ENCODE measurements around the gene TNFSF15.
A peak's percentile ranks its signal among the peaks of the same experiment; 100 is the strongest.

The TNFSF15 gene

DNA sequence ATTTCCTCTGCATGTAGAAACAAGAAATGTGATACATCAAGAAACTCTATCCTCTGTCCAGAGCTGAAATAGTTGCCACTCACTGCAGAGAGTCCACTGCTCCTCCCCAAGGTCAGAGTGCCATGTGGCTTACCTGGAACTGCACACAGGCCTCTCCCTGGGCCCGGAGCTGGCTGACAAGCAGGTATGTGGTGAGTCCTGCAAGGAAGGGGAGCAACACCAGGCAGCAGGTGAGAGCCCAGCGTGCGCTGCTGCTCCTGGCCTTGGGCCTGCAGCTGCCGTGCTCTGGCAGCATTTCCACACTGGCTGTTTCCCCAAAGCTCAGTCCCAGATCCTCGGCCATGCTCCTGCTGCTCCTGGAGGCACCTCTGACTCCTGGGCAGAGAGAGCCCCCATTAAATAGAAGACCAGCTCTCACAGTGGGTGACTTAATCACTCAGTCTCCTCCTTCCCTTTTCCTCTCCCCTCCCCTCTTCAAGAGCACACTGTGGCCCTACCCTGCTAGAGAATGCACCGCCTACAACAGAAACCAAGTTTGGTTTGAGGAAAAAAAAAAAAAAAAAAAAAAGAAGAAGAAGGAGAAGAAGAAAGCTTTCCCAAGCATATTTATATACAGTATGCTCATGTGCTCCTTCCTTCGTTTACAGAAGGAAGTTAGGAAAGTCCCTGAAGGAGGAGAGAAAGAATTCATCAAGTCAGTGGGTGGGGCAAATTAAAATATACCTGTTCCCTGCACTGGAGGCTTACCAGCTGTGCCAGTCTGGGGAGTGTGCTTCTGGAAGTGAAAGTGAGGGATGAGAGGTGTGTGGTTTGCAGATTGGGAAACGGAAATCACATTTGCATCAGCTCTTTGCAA lies at the start of gene TNFSF15:
TNFSF15 (minus strand) TSS at position 370 of the 856 bp plus-strand sequence; CDS start at position 343, 27 bp downstream.
- peak in 1 of 56 donors; percentile 2 for DNase-seq

DNA sequence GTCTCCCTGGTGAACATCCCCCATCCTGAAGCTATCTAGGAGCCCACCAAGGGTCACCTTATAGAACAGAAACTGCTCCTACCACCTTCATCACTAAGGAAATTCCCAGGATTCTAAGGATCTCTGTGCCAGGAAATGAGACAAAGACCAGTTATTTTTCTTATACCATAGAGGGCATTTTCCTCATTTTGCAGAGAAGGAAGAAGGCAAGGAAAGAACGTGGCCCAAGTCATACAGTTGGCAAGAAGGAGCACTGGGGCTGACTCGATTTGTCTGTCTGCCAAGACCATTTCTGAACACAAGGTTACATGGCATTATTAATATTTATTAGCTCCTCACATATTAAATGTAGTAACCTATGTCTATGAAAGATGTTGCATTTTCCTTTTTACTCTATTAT lies 49.6 kb upstream of the TNFSF15 start:
- no peak for DNase-seq

DNA sequence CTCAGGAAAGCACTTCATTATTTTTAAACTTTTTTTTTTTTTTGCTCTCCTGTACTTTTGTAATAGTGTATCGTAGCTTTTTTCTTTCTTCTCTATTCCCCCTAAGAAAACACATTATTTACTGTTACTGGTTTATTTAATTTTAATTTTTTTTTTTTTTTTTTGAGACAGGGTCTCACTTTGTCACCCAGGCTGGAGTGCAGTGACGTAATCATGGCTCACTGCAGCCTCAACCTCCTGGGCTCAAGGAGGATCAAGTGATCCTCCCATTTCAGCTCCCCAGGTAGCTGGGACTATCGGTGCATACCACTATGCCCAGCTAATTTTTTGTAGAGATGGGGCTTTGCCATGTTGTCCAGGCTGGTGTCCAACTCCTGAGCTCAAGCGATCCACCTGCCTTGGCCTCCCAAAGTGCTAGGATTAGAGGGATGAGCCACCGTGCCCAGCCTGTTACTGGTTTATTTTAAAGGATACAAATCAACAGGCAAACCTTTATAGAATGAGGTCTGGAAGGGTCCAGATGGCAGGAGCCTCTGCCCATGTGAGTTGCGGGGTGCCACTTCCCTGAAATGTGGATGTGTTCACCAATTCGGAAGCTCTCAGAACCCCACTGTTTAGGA lies 49.0 kb upstream of the TNFSF15 start:
- no peak for DNase-seq

GRCh38 chr9:114853071-114853855 lies 47.4 kb upstream of the TNFSF15 start:
- DNase-seq, result no peak

DNA sequence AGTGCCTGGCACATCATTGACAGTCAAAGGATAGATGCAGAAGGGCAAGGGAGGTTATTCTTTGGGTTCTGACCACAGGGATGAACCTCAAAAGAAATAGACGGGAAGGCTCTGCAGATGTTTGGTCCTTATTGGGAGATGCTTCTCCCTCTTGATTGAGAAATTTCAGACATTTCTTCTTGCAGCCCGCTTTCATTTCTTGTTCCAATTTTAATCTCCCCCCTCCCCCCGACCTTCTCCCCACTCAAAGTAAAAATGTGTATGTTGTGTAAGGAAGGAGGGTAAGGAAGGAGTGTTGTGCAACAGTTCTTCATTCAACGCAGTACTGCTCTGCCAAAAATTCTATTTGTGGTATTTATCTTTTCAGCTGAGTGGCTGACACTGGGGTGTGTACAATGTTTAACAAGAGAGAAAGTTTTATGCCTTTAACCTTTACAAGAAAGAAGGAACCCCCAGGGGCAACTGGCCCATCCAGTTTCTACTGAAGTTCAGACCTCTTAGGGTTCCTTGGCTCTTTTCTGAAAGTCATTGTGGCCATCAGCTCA lies 46.3 kb upstream of the TNFSF15 start:
- DNase-seq, result peak in 1 of 56 donors; percentile 22

DNA sequence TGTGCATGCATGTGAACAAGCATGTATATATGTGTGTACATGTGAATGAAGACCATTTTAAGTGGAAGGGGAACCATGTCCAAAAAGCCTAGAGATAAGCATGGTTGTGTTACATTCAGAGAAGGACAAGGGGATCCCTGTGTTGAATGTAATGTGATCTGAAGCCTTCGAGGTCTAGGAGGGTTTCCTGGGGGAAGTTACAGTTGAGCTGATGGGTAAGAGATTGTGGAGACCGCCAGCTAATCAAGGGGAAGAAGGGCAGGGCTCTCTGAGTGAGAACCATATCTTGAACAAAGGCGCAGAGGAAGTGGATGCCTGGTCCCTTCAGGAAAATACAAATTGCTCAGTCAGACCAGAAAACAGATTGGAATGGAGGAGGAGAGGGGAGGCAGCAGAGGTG lies 45.5 kb upstream of the TNFSF15 start:
- no peak for DNase-seq

GRCh38 chr9:114850871-114851270 lies 45.0 kb upstream of the TNFSF15 start:
- no peak for DNase-seq

DNA sequence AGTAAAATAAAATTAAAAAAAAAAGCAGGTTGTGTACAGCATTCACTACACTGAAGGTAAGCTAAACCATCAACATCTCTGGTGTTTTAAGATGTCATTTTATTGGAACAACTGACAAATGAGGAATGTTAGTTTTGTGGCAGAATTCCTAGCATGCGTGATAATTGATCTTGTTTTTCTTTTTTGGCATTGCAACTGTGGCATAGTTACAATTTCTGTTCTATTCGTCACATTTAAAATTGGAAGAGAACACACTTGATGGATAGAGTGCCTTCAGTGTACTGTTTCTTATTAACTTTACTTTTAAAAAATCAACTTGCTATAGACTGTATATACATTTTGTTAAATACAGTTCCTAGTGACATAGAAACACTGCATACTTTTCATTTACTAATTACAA lies 43.6 kb upstream of the TNFSF15 start:
- DNase-seq, result no peak

DNA sequence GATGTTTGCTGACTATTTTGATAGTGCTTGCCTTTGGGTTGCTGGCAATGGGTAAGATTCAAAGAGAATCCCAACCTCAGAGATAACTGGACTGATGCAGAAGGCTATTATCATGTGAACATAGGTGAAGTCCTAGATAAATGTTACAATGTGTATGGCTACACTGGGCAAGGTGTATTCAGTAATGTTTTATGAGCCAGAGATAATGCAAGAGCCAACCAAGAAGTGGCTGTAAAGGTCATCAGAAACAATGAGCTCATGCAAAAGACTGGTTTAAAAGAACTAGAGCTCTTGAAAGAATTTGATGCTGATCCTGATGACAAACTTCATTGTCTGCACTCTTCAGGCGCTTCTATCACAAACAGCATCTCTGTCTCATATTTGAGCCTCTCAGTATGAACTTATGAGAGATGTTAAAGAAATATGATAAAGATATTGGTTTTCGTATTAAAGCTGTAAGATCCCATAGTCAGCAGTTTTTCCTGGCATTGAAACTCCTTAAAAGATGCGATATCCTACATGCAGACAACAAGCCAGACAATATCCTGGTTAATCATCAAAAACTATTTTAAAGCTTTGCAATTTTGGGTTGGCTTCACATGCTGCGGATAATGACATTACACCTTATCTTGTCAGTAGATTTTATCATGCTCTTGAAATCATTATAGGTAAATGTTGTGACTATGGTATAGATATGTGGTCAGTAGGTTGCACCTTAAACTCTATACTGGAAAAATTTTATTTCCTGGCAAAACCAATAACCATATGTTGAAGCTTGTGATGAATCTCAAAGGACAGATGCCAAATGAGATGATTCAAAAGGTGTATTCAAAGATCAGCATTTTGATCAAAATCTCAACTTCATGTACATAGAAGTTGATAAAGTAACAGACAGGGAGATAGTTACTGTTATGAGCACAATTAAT lies 41.9 kb upstream of the TNFSF15 start:
- DNase-seq, result no peak

DNA sequence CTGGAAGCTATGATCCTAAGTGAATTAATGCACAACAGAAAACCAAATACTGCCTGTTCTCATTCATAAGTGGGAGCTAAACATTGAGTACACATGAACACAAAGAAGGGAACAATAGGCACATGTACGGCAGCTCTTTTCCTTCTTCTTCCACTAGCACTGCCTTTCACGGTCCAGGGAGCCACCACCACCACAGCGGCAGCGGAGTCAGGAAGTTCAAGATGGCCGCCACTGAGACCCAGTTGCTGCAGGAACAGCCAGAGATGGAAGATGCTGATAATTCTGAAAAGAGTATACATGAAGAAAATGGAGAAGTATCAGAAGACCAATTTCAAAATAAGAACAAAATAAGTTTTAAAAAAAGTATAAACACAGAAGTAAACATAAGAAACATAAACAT lies 39.5 kb upstream of the TNFSF15 start:
- DNase-seq, result no peak

GRCh38 chr9:114844766-114845165 lies 38.9 kb upstream of the TNFSF15 start:
- no peak for DNase-seq

GRCh38 chr9:114837923-114838322 lies 32.1 kb upstream of the TNFSF15 start:
- DNase-seq, result no peak

- DNase-seq, result no peak
Observed at GRCh38 chr9:114836769-114837168, 30.9 kb upstream of the TNFSF15 start.

GRCh38 chr9:114834386-114834785 lies 28.5 kb upstream of the TNFSF15 start:
- no peak for DNase-seq

GRCh38 chr9:114830546-114830945 lies 24.7 kb upstream of the TNFSF15 start:
- DNase-seq, result no peak

DNA sequence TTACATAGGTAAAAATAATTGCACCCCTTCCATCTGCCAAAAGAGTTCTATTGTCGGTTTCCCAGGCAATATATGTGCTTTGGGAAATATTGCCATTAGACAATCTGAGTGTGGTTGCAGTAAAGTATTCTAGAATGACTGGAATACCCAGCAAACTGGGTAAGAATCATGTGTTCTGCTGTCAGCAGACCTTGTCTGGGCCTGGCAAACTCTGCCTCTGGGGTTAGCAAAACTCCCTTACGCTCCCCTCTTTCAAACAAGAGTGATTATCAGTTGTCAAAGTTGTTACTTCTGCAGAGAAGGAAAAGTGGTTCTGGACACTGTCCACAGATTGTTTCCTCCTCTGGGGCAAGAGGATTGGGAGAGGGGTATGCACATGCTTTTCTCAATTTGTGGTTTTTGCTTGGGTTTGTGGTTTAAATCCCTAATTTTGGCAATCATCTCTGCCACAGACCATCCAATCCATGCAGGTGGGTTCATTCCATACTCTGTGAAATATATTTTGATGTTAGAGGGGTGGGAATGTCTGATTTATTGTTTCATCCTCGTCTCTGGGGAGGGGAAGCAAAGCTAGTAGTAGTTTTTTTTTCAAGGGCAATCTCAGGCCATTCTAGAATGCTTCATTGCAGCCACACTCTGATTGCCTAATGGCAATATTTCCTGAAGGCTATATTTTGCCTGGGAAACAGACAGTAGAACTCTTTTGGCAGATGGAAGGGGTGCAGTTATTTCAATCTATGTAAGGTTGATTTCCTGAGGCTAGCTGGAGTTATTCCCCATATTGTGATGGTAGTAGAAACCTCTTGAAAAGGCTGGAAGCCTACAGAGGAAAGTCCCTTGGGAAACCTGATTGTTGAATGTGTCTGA lies 24.0 kb upstream of the TNFSF15 start:
- DNase-seq, result no peak

- DNase-seq, result no peak
Observed at GRCh38 chr9:114828303-114828650, 22.4 kb upstream of the TNFSF15 start.

DNA sequence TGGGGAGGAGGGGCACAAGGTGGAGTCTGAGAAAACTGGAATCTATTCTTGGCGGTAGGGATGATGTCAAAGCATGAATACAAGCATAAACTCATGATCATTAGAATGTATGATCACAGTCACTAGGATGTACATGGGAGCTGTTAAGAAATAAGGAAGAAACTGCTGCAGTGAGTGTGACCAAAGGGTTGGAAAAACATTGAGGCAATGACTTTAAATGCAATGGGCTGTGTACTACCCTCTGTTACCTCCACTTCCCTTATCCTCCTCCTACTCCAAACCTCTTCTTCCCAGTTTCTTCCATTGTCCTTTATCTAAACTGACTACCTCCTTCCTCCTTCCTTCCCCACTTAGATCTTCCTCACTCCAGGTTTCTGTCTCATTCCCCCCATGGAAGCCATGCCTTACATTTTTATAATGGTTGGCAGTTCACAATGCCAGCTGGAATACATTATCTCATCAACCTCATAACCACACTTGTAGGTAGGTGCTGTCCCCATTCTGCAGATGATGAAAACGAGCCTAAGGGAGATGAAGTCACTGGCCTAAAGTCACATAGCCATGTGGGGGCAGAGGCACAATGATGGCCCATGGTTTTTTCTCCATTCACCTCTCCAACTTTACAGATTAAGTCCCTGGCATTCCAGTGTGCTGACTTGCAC lies 21.9 kb upstream of the TNFSF15 start:
- no peak for DNase-seq

DNA sequence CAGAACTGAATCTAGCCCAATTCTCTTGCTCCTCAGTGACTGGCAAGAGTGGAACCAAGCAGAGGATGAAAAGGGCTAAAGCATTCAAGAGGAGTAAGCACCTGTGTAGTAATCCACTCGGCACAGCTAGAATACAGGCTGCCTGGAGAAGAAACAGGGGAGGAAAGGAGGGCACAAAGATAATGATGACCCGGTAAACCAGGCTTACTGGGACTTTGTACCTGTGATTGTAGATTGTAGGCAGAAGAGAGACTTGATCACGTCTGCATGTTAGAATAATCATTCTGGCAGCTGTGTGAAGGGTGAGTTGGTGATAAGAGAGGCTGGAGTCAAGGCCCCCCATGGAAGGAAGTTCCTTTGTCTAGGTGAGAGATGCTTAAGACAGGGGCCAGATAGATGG lies 20.6 kb upstream of the TNFSF15 start:
- DNase-seq, result no peak

Measured in amygdala (tissue), 56 donors.